ENCODE results near the gene CEP89. TPM values are rescaled to one million over a fixed set of nuclear protein-coding genes. Genes with fewer than 3 reads are reported as not detected.

The CEP89 gene
- total RNA-seq, 1 donor from 2014 or later, result 34.3 TPM

- Mint-ChIP-seq H3K27ac (ENCODE audit: unreplicated experiment) (no peak overlapping the region), H3K9me3 (ENCODE audit: unreplicated experiment) (no peaks in the 10 kb centered on the region), H3K36me3 (ENCODE audit: low read depth, unreplicated experiment) (peaks cover 3% of the 10 kb centered on the region), H3K27me3 (ENCODE audit: unreplicated experiment) (peaks cover 1% of the 10 kb centered on the region), H3K4me1 (ENCODE audit: unreplicated experiment) (no peaks in the 10 kb centered on the region), H3K4me3 (ENCODE audit: unreplicated experiment) (no peak overlapping the region)
- no peak for DNase-seq (ENCODE audit: low spot score)
- TF ChIP-seq CTCF (IDR thresholded peaks at IDR 0.05; ENCODE audit: unreplicated experiment), result no peak
Observed at GRCh38 chr19:32877977-32878745, 93.6 kb downstream of the CEP89 start.

- Mint-ChIP-seq H3K9me3 (ENCODE audit: unreplicated experiment) (no peaks in the 10 kb centered on the region), H3K36me3 (ENCODE audit: low read depth, unreplicated experiment) (peaks cover 3% of the 10 kb centered on the region), H3K4me3 (ENCODE audit: unreplicated experiment) (no peak overlapping the region), H3K4me1 (ENCODE audit: unreplicated experiment) (no peaks in the 10 kb centered on the region), H3K27me3 (ENCODE audit: unreplicated experiment) (peaks cover 1% of the 10 kb centered on the region), H3K27ac (ENCODE audit: unreplicated experiment) (no peak overlapping the region)
- no peak for DNase-seq (ENCODE audit: low spot score)
- no peak for TF ChIP-seq CTCF (IDR thresholded peaks at IDR 0.05; ENCODE audit: unreplicated experiment)
Observed at GRCh38 chr19:32877323-32877912, 94.3 kb downstream of the CEP89 start.

GRCh38 chr19:32876919-32877285 lies 94.9 kb downstream of the CEP89 start:
- Mint-ChIP-seq H3K4me3 (ENCODE audit: unreplicated experiment) (no peak overlapping the region), H3K9me3 (ENCODE audit: unreplicated experiment) (no peaks in the 10 kb centered on the region), H3K36me3 (ENCODE audit: low read depth, unreplicated experiment) (peaks cover 3% of the 10 kb centered on the region), H3K4me1 (ENCODE audit: unreplicated experiment) (no peaks in the 10 kb centered on the region), H3K27me3 (ENCODE audit: unreplicated experiment) (peaks cover 1% of the 10 kb centered on the region), H3K27ac (ENCODE audit: unreplicated experiment) (no peak overlapping the region)
- TF ChIP-seq CTCF (IDR thresholded peaks at IDR 0.05; ENCODE audit: unreplicated experiment), result no peak
- DNase-seq (ENCODE audit: low spot score), result no peak

GRCh38 chr19:32876236-32876918 lies 95.4 kb downstream of the CEP89 start:
- Mint-ChIP-seq H3K4me3 (ENCODE audit: unreplicated experiment) (no peak overlapping the region), H3K36me3 (ENCODE audit: low read depth, unreplicated experiment) (peaks cover 3% of the 10 kb centered on the region), H3K27me3 (ENCODE audit: unreplicated experiment) (peaks cover 1% of the 10 kb centered on the region), H3K4me1 (ENCODE audit: unreplicated experiment) (no peaks in the 10 kb centered on the region), H3K27ac (ENCODE audit: unreplicated experiment) (no peak overlapping the region), H3K9me3 (ENCODE audit: unreplicated experiment) (no peaks in the 10 kb centered on the region)
- no peak for DNase-seq (ENCODE audit: low spot score)
- no peak for TF ChIP-seq CTCF (IDR thresholded peaks at IDR 0.05; ENCODE audit: unreplicated experiment)

- Mint-ChIP-seq H3K27ac (ENCODE audit: unreplicated experiment) (no peak overlapping the region), H3K36me3 (ENCODE audit: low read depth, unreplicated experiment) (peaks cover 3% of the 10 kb centered on the region), H3K27me3 (ENCODE audit: unreplicated experiment) (peaks cover 1% of the 10 kb centered on the region), H3K4me3 (ENCODE audit: unreplicated experiment) (no peak overlapping the region), H3K9me3 (ENCODE audit: unreplicated experiment) (no peaks in the 10 kb centered on the region), H3K4me1 (ENCODE audit: unreplicated experiment) (no peaks in the 10 kb centered on the region)
- TF ChIP-seq CTCF (IDR thresholded peaks at IDR 0.05; ENCODE audit: unreplicated experiment), result no peak
- DNase-seq (ENCODE audit: low spot score), result no peak
Observed at GRCh38 chr19:32875428-32875827, 96.3 kb downstream of the CEP89 start.
